GM23248 (cell line): ENCODE measurements around the gene ANKRD16. TPM values are rescaled to one million over a fixed set of nuclear protein-coding genes. Genes with fewer than 3 reads are reported as not detected.

Experiments
- DNase-seq: peaks from one replicate; pipeline ENCODE4 v3.0.0-alpha.2; 2015
- H2AFZ ChIP-seq: fragments of 200-600 bp; sonication (generic); 2 replicates; pipeline ENCODE4 v1.6.1; 2016; ENCODE audit warnings: antibody characterized with exemption
- H3F3A ChIP-seq: fragments of 200-600 bp; sonication (generic); 2 replicates; pipeline ENCODE4 v1.6.1; 2016; ENCODE audit warnings: mild to moderate bottlenecking, antibody characterized with exemption, mixed run types; ENCODE audit not compliant: insufficient read depth
- H3K27ac ChIP-seq: fragments of 200-600 bp; sonication (generic); 2 replicates; pipeline ENCODE4 v1.5.1; 2016; ENCODE audit warnings: mild to moderate bottlenecking
- H3K27me3 ChIP-seq: fragments of 200-600 bp; sonication (generic); replicated peaks from 2 replicates; pipeline ENCODE4 v1.6.1; 2016; ENCODE audit warnings: mild to moderate bottlenecking; ENCODE audit not compliant: insufficient read depth
- H3K36me3 ChIP-seq: fragments of 200-600 bp; sonication (generic); 2 replicates; pipeline ENCODE4 v1.6.1; 2016; ENCODE audit warnings: low read depth, mild to moderate bottlenecking
- H3K4me1 ChIP-seq: fragments of 200-600 bp; sonication (generic); 2 replicates; pipeline ENCODE4 v1.6.1; 2016; ENCODE audit warnings: mild to moderate bottlenecking; ENCODE audit not compliant: insufficient read depth
- H3K4me2 ChIP-seq: fragments of 200-600 bp; sonication (generic); one replicate; pipeline ENCODE4 v1.6.1; 2016; ENCODE audit warnings: mild to moderate bottlenecking; ENCODE audit not compliant: unreplicated experiment
- H3K4me3 ChIP-seq: fragments of 200-600 bp; sonication (generic); 2 replicates; pipeline ENCODE4 v1.5.1; 2016; ENCODE audit warnings: mild to moderate bottlenecking
- H3K79me2 ChIP-seq: fragments of 200-600 bp; sonication (generic); 2 replicates; pipeline ENCODE4 v1.6.1; 2016; ENCODE audit warnings: mild to moderate bottlenecking; ENCODE audit not compliant: insufficient read depth
- H3K9ac ChIP-seq: fragments of 200-600 bp; sonication (generic); 2 replicates; pipeline ENCODE4 v1.6.1; 2016; ENCODE audit warnings: mild to moderate bottlenecking
- H3K9me2 ChIP-seq: fragments of 200-600 bp; sonication (generic); 2 replicates; pipeline ENCODE4 v1.6.1; 2016; ENCODE audit warnings: mixed run types, mild to moderate bottlenecking, moderate library complexity; ENCODE audit not compliant: insufficient read depth
- H3K9me3 ChIP-seq: fragments of 200-600 bp; sonication (generic); one replicate; pipeline ENCODE4 v1.6.1; 2017; ENCODE audit warnings: low read depth
- H4K20me1 ChIP-seq: fragments of 200-600 bp; sonication (generic); 2 replicates; pipeline ENCODE4 v1.6.0; 2016; ENCODE audit not compliant: insufficient read depth
- EZH2 ChIP-seq: fragments of 200-600 bp; sonication (generic); IDR thresholded peaks from 2 replicates; pipeline ENCODE4 v1.6.1; 2018; ENCODE audit warnings: antibody characterized with exemption, mild to moderate bottlenecking; ENCODE audit not compliant: insufficient read depth, poor library complexity, severe bottlenecking
- EZH2phosphoT487 ChIP-seq: fragments of 200-600 bp; sonication (generic); IDR thresholded peaks from 2 replicates; pipeline ENCODE4 v1.6.1; 2018; ENCODE audit warnings: antibody characterized with exemption, moderate library complexity, mild to moderate bottlenecking, low read depth; ENCODE audit not compliant: insufficient read depth
- WGBS, 2 experiments: methylation state at CpG; one replicate each; pipeline ENCODE4 v1.1.6; 2015 to 2017; ENCODE audit warnings: low lambda C conversion rate in 2 of 2, low coverage in 1 of 2; ENCODE audit errors: missing lambda C conversion rate in 2 of 2; 5-methylcytosine and 5-hydroxymethylcytosine counted together
- in situ Hi-C: fragments of 300-500 bp; cut with MboI; formaldehyde crosslinking; loops from 2 replicates; pipeline ENCODE4 v1.15.0; 2020
- polyA plus RNA-seq: library from polyadenylated mRNA; unstranded; fragments of >200 nt; fragmentation: Nextera tagmentation; extraction: Ambion mirVana; gene quantifications from 2 replicates; pipeline ENCODE4 v1.2.1, GENCODE V29; 2016
- total RNA-seq: library from RNA; depleted of rRNA; stranded (reverse); fragments of >200 nt; shearing (Covaris generic); gene quantifications from 2 replicates; pipeline ENCODE4 v1.2.3, GENCODE V29; 2014

The ANKRD16 gene
- total and polyA plus RNA-seq, 2 experiments from 2014 or later: 2.7 to 5.4 TPM

DNA sequence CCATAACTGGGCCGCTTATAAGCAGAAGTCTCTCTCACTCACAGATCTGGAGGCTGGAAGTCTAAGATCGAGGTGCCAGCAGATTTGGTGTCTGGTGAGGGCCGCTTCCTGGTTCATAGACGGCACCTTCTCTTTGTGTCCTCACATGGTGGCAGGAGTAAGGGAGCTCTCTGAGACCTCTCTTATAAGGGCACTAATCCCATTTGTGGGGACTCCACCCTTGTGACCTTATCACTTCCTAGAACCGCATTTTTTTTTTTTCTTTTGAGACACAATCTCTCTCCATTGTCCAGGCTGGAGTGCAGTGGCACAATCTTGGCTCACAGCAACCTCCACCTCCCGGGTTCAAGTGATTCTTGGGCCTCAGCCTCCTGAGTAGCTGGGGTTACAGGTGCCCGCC, 8.5 kb upstream of the ANKRD16 start:
- DNase-seq: no peak
- Histone ChIP-seq H2AFZ (no peak overlapping the region), H3K9me3 (no peaks in the 10 kb centered on the region), H3K4me2 (no peak overlapping the region), H3K27ac (no peak overlapping the region), H3K4me1 (no peaks in the 10 kb centered on the region), H3K79me2 (peaks cover 100% of the 10 kb centered on the region), H3K9me2 (no peaks in the 10 kb centered on the region), H4K20me1 (no peaks in the 10 kb centered on the region), H3K9ac (no peak overlapping the region), H3K4me3 (no peak overlapping the region), H3K27me3 (no peaks in the 10 kb centered on the region), H3F3A (peaks cover 9% of the 10 kb centered on the region; the same call in 1 of the 2 replicates), H3K36me3 (peaks cover 19% of the 10 kb centered on the region)
- WGBS, 2 experiments: 83 to 90% methylated on average over 6 to 7 of the region's 7 CpGs
- in situ Hi-C loops: no loop called here
- TF ChIP-seq EZH2phosphoT487 (no peak), EZH2 (no peak)

DNA sequence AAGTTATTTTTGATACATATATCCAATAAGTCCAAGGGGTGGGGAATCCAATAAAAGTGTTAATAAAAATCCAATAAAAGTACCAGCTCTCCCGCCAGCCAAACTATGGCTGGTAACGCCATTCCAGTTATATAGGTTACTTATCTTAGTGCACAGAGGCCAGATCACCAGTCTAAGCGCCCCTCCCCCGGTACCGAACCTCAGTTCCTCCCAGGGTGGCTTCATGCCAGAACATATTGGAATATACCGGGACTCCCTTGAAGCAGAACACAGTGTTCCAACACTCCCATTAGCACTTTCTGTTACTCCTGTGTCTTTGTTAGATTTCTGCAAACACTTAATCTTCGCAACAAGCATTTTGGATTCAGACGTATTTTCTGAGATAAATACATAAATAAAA, 7.8 kb upstream of the ANKRD16 start:
- WGBS, 2 experiments: 86 to 88% methylated on average over 8 of the region's 8 CpGs
- Histone ChIP-seq H3K4me3 (no peak overlapping the region), H3K9me2 (no peaks in the 10 kb centered on the region), H3K27ac (no peak overlapping the region), H3K4me2 (no peak overlapping the region), H3K9ac (no peak overlapping the region), H3K4me1 (0 out of 2 replicates have a peak, but pooled peaks cover 3% of the 10 kb centered on the region), H4K20me1 (no peaks in the 10 kb centered on the region), H3K79me2 (peaks cover 100% of the 10 kb centered on the region), H3K27me3 (no peaks in the 10 kb centered on the region), H2AFZ (no peak overlapping the region), H3K36me3 (peaks cover 19% of the 10 kb centered on the region), H3K9me3 (no peaks in the 10 kb centered on the region), H3F3A (peaks cover 9% of the 10 kb centered on the region; the same call in 1 of the 2 replicates)
- in situ Hi-C loops: no loop called here
- TF ChIP-seq EZH2 (no peak), EZH2phosphoT487 (no peak)
- no peak for DNase-seq

DNA sequence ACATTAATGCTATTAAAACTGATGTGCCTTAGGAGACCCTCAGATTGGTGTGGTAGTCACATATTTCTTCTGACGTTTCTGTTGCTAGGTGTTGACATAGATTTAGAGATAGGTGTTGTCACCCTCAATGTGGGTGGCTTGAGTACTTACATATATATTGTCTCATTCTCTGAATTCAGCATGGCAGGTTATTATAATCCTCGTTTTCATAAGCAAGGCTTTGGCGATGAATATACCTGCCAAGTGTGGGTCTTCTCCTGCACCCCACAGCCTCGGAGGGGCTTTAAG, 7.3 kb upstream of the ANKRD16 start:
- H3K9me2 ChIP-seq: no peaks in the 10 kb centered on the region
- no peaks in the 10 kb centered on the region for H3K9me3 ChIP-seq
- peaks cover 9% of the 10 kb centered on the region; the same call in 1 of the 2 replicates for H3F3A ChIP-seq
- H4K20me1 ChIP-seq: no peaks in the 10 kb centered on the region
- peaks cover 100% of the 10 kb centered on the region for H3K79me2 ChIP-seq
- no peaks in the 10 kb centered on the region for H3K27me3 ChIP-seq
- H3K27ac ChIP-seq: no peak overlapping the region
- H3K4me1 ChIP-seq: 0 out of 2 replicates have a peak, but pooled peaks cover 8% of the 10 kb centered on the region
- WGBS, 2 experiments: 75 to 77% methylated on average over 4 of the region's 4 CpGs
- H3K4me2 ChIP-seq: no peak overlapping the region
- in situ Hi-C loops: no loop called here
- H3K4me3 ChIP-seq: no peak overlapping the region
- no peak overlapping the region for H3K9ac ChIP-seq
- peaks cover 19% of the 10 kb centered on the region for H3K36me3 ChIP-seq
- TF ChIP-seq EZH2 (no peak), EZH2phosphoT487 (no peak)
- H2AFZ ChIP-seq: no peak overlapping the region
- DNase-seq: no peak

DNA sequence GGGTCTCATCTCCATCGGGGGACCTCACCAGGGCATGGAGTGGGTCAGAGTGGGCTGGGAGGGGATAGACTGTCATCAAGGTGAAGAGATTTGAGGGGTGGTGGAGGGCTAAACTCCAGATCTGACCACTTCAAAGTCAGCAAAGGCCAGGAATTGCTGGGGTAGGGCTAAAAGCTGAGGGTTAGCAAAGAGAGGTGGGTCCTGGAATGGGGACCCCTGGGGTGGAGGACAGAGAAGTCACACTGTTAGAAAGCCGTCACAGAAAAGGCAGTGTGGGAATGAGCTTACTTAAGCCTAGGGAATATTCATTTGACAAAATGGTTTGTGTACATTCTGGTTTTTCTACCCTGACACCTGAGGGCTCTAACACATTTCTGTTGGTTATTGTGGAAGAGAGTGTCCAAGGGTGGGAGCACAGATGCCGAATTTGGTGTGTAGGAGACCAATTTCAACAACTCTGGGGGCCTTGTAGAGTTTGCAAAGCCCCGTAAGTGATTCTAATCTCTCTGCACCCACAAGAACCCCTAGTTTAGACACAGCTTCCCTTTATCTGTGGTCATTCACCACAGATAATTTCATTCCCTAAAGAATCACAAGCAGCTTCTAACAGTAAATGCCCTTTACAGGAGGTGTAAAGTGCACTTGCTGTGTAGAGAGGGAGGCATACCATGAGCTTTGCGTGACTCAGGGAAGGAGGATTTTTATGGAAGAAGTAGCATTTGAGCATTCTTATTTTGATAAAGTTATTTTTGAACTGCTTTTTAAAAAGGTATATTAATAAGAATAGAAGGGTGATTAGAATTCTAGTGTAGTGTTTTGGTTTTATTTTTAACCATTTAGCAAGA, 6.7 kb upstream of the ANKRD16 start:
- Histone ChIP-seq H3F3A (peaks cover 9% of the 10 kb centered on the region; the same call in 1 of the 2 replicates), H3K4me3 (no peak overlapping the region), H4K20me1 (no peaks in the 10 kb centered on the region), H3K27ac (no peak overlapping the region), H3K4me2 (no peak overlapping the region), H3K9me3 (no peaks in the 10 kb centered on the region), H3K9ac (no peak overlapping the region), H3K79me2 (peaks cover 100% of the 10 kb centered on the region), H3K36me3 (peaks cover 19% of the 10 kb centered on the region), H3K9me2 (no peaks in the 10 kb centered on the region), H2AFZ (no peak overlapping the region), H3K27me3 (no peaks in the 10 kb centered on the region), H3K4me1 (peaks cover 14% of the 10 kb centered on the region)
- TF ChIP-seq EZH2phosphoT487 (no peak), EZH2 (no peak)
- no peak for DNase-seq
- WGBS, 2 experiments: 97 to 100% methylated on average over 5 of the region's 5 CpGs
- in situ Hi-C loops: no loop called here
